AG04450 (cell line): ENCODE measurements around the gene SSX4B. TPM values are rescaled to one million over a fixed set of nuclear protein-coding genes. Genes with fewer than 3 reads are reported as not detected.
"Not testable (repeated sequence)": the region's sequence is repeated elsewhere in the genome, so short reads cannot be mapped to it uniquely, and the experiment has no call there.

Source experiments
- CTCF ChIA-PET: fragments of 300-600, 350-600 bp; formaldehyde crosslinking; extraction: SDS; loops from one replicate; lab custom pipeline; 2022; ENCODE audit warnings: antibody characterized with exemption, inconsistent platforms; lab: Charles Lee
- POLR2A ChIA-PET: fragments of 350-600 bp; formaldehyde crosslinking; extraction: SDS; loops from one replicate; lab custom pipeline; 2021; ENCODE audit warnings: antibody characterized with exemption, inconsistent platforms; lab: Yijun Ruan, JAX
- DNase-seq: peaks from one replicate; pipeline ENCODE4 v3.0.0-alpha.2; 2011; ENCODE audit warnings: low read depth, low spot score
- H3K27ac ChIP-seq: one replicate; pipeline ENCODE4 v1.5.1; 2012; ENCODE audit warnings: low read depth, low read length, control low read depth
- H3K27me3 ChIP-seq: one replicate; pipeline ENCODE4 v1.6.0; 2012; ENCODE audit warnings: low read length; ENCODE audit not compliant: control insufficient read depth, insufficient read depth
- H3K4me3 ChIP-seq: 2 replicates; pipeline ENCODE4 v1.5.1; 2011; ENCODE audit warnings: mild to moderate bottlenecking, low read depth, low read length, control low read depth
- H3K9me3 ChIP-seq: 2 replicates; pipeline ENCODE4 v1.5.1; 2012; ENCODE audit warnings: low read length; ENCODE audit not compliant: control insufficient read depth, insufficient read depth
- CTCF ChIP-seq: IDR thresholded peaks from 2 replicates; pipeline ENCODE4 v1.5.1; 2011; ENCODE audit warnings: low read depth, low read length, control low read depth, inconsistent platforms
- polyA minus RNA-seq: library from RNA; depleted of rRNA, polyadenylated mRNA; stranded (reverse); fragments of >200 nt; gene quantifications from 2 replicates; pipeline ENCODE4 v1.2.3, GENCODE V29; 2011; rRNA and poly(A)+ RNA removed
- polyA plus RNA-seq: library from polyadenylated mRNA; depleted of rRNA; stranded (reverse); fragments of >200 nt; gene quantifications from 2 replicates; pipeline ENCODE4 v1.2.3, GENCODE V29; 2011; rRNA removed

Gene SSX4B, protein sequence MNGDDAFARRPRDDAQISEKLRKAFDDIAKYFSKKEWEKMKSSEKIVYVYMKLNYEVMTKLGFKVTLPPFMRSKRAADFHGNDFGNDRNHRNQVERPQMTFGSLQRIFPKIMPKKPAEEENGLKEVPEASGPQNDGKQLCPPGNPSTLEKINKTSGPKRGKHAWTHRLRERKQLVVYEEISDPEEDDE
- not detected in 2 replicates for polyA plus RNA-seq
- not detected in 2 replicates for polyA minus RNA-seq

GRCh38 chrX:48411860-48412259, at the start of gene SSX4B:
Gene SSX4B (minus strand): TSS chrX:48411960. CDS start chrX:48411372, 588 bp downstream.
- POLR2A ChIA-PET, H3K4me3 ChIP-seq, DNase-seq, CTCF ChIA-PET, H3K27ac ChIP-seq, H3K27me3 ChIP-seq, H3K9me3 ChIP-seq: not testable (repeated sequence)

- ChIA-PET POLR2A (no interaction called here), CTCF (no interaction called here)
- no peak overlapping the region for H3K4me3 ChIP-seq
- no peaks in the 10 kb centered on the region for H3K9me3 ChIP-seq
- H3K27me3 ChIP-seq, result no peaks in the 10 kb centered on the region
- no peak overlapping the region for H3K27ac ChIP-seq
- DNase-seq, result no peak
- TF ChIP-seq CTCF, result no peak
Observed at GRCh38 chrX:48460606-48461005, 48.8 kb upstream of the SSX4B start.

GRCh38 chrX:48460031-48460430, 48.3 kb upstream of the SSX4B start:
- ChIA-PET POLR2A (no interaction called here), CTCF (no interaction called here)
- TF ChIP-seq CTCF, result no peak
- Histone ChIP-seq H3K27me3 (no peaks in the 10 kb centered on the region), H3K4me3 (no peak overlapping the region), H3K9me3 (no peaks in the 10 kb centered on the region), H3K27ac (no peak overlapping the region)
- no peak for DNase-seq

- H3K27ac ChIP-seq, result no peak overlapping the region
- ChIA-PET CTCF (no interaction called here), POLR2A (no interaction called here)
- no peak for TF ChIP-seq CTCF
- H3K27me3 ChIP-seq, result no peaks in the 10 kb centered on the region
- no peaks in the 10 kb centered on the region for H3K9me3 ChIP-seq
- DNase-seq, result no peak
- no peak overlapping the region for H3K4me3 ChIP-seq
Observed at GRCh38 chrX:48459483-48459882, 47.7 kb upstream of the SSX4B start.

DNA sequence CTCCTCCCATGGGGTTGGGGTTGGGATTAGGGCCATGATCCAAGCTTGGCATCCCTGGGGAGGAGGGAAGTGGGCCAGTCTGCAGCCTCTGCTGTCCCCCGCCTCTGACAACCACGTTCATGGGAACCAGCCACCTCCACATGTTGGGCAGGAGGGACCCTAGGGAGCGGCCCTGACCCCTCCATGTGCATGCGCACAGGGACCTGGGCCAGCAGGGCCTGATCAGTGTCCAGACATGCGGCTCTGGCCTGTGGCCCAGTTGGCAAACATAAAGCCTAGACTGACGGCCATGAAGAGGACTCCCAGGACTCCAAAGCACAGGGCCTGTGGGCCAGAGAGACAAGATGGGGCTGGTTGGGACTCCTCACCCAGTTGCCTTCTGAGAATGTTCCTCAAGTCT, 47.0 kb upstream of the SSX4B start:
- DNase-seq, result no peak
- Histone ChIP-seq H3K9me3 (no peaks in the 10 kb centered on the region), H3K27me3 (no peaks in the 10 kb centered on the region), H3K4me3 (no peak overlapping the region), H3K27ac (no peak overlapping the region)
- ChIA-PET POLR2A (no interaction called here), CTCF (no interaction called here)
- no peak for TF ChIP-seq CTCF
